ENCODE data around the gene LILRB1. TPM values are rescaled to one million over a fixed set of nuclear protein-coding genes. Genes with fewer than 3 reads are reported as not detected.
"Not testable (repeated sequence)": the region's sequence is repeated elsewhere in the genome, so short reads cannot be mapped to it uniquely, and the experiment has no call there.

The LILRB1 gene
- 10 to 100 TPM in 1 of 4 donors, 1 to 10 TPM in 2, under 1 TPM in 1; 0.59 to 15.3 (median 3.4) TPM for total RNA-seq

DNA sequence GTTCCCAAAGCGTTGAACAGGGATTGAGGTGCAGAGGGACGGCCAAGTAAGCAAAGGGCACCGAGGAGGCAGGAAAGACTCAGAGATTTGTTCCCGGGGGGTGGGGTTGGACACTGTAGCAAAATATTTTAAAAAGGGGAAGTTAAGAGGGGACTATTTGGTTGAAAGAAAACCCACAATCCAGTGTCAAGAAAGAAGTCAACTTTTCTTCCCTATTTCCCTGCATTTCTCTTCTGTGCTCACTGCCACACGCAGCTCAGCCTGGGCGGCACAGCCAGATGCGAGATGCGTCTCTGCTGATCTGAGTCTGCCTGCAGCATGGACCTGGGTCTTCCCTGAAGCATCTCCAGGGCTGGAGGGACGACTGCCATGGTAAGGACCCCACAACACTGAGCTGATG, at the start of gene LILRB1:
LILRB1 (plus strand) TSS at position 223 of the 400 bp plus-strand sequence. CDS start 590 bp downstream, outside the sequence.
- DNase-seq (ENCODE audit: low spot score in 2 of 2); H3K9me3 ChIP-seq; H3K4me1 ChIP-seq; H3K27ac ChIP-seq; H3K27me3 ChIP-seq; H3K36me3 ChIP-seq: not testable (repeated sequence)
- WGBS, 2 donors, result 66 to 71% methylated on average over 9 of the region's 9 CpGs
- peak within 1 kb of the TSS in 1 of 4 donors; percentile 29 for H3K4me3 ChIP-seq

DNA sequence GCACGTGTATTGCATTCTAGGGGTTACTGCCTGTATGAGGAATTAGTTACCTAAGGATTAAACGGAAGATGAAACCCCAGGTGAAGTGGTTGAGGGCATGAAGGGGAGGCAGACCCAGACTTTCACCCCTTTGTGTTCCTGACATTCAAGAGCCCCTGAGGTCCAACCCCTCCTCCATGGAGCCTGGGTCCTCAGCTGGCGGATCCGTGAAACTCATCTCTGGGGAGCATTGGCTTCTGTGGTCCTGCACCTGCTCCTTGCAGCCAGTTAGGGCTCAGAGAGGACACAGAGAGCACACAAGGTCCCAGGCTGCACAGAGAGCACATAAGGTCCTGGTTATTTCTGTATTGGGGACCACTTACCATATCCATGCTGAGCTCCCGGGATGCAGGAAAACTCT, 43.9 kb upstream of the LILRB1 start:
- Histone ChIP-seq H3K9me3 (peaks cover 0 to 47% (median 0%) of the 10 kb centered on the region in 4 donors), H3K27ac (no peak overlapping the region), H3K36me3 (no peaks in the 10 kb centered on the region), H3K4me1 (no peaks in the 10 kb centered on the region), H3K4me3 (no peak overlapping the region), H3K27me3 (no peaks in the 10 kb centered on the region)
- TF ChIP-seq, protein P1, sequence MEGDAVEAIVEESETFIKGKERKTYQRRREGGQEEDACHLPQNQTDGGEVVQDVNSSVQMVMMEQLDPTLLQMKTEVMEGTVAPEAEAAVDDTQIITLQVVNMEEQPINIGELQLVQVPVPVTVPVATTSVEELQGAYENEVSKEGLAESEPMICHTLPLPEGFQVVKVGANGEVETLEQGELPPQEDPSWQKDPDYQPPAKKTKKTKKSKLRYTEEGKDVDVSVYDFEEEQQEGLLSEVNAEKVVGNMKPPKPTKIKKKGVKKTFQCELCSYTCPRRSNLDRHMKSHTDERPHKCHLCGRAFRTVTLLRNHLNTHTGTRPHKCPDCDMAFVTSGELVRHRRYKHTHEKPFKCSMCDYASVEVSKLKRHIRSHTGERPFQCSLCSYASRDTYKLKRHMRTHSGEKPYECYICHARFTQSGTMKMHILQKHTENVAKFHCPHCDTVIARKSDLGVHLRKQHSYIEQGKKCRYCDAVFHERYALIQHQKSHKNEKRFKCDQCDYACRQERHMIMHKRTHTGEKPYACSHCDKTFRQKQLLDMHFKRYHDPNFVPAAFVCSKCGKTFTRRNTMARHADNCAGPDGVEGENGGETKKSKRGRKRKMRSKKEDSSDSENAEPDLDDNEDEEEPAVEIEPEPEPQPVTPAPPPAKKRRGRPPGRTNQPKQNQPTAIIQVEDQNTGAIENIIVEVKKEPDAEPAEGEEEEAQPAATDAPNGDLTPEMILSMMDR (IDR thresholded peaks at IDR 0.05), result no peak
- TF ChIP-seq POLR2A (IDR thresholded peaks at IDR 0.05) (no peak), EP300 (IDR thresholded peaks at IDR 0.05) (no peak)
- DNase-seq (ENCODE audit: low spot score in 2 of 2), result no peak
- WGBS, 2 donors, result 46 to 71% methylated on average over 5 of the region's 5 CpGs

GRCh38 chr19:54587026-54587425, 43.3 kb upstream of the LILRB1 start:
- no peak for TF ChIP-seq EP300 (IDR thresholded peaks at IDR 0.05)
- TF ChIP-seq, protein P1 (IDR thresholded peaks at IDR 0.05), result no peak
- Histone ChIP-seq H3K4me1 (no peaks in the 10 kb centered on the region), H3K27ac (no peak overlapping the region), H3K9me3 (peaks cover 0 to 49% (median 0%) of the 10 kb centered on the region in 4 donors), H3K36me3 (no peaks in the 10 kb centered on the region), H3K4me3 (no peak overlapping the region), H3K27me3 (no peaks in the 10 kb centered on the region)
- DNase-seq (ENCODE audit: low spot score in 2 of 2), result no peak
- 63 to 65% methylated on average over 5 to 7 of the region's 7 CpGs for WGBS, 2 donors

- H3K27me3 ChIP-seq; DNase-seq (ENCODE audit: low spot score in 2 of 2); H3K27ac ChIP-seq; H3K36me3 ChIP-seq; H3K4me1 ChIP-seq: not testable (repeated sequence)
- Histone ChIP-seq H3K9me3 (peaks cover 0 to 38% (median 0%) of the 10 kb centered on the region in 4 donors), H3K4me3 (peak within 1 kb of the TSS in 1 of 4 donors; percentile 11)
- 67 to 71% methylated on average over 6 of the region's 6 CpGs for WGBS, 2 donors
Observed at GRCh38 chr19:54593445-54593844, 36.8 kb upstream of the LILRB1 start, which contains the start of gene LILRA1. Gene LILRA1 (plus strand): TSS chr19:54593632. CDS start chr19:54594245, 613 bp downstream.

DNA sequence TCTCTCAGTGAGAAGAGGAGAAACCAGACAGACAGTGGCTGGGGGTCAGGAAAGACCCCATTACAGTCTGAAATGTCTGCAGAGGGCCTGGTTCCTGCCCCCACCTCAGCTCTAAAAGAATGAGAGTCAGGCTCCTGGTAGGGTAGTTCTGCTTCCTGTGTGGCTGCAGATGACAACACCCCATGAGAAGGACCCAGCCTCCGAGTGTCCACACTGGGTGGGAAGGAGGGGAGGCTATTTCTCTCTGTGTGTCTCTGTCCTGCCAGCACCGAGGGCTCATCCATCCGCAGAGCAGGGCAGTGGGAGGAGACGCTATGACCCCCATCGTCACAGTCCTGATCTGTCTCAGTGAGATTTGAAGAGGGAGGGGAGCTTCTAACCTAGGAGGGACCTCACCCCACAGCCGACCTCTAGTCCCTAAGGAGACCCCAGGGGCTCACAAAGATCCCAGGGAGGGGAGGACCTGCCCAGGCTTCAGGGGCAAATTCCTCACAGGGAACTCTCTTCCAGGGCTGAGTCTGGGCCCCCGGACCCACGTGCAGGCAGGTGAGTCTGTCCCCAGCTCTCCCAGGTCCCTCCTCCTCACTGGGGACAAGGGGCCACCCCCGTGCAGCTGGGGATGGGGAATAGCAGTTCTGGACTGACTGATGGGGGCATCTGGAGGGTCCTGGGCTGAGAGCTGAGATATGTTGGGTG, 36.2 kb upstream of the LILRB1 start:
- peaks cover 0 to 32% (median 0%) of the 10 kb centered on the region in 4 donors for H3K9me3 ChIP-seq
- WGBS, 2 donors, result 64 to 74% methylated on average over 7 to 8 of the region's 9 CpGs
- peak overlapping the region in 1 of 4 donors; percentile 11 for H3K4me3 ChIP-seq
- DNase-seq (ENCODE audit: low spot score in 2 of 2); H3K27ac ChIP-seq; H3K4me1 ChIP-seq; H3K36me3 ChIP-seq; H3K27me3 ChIP-seq: not testable (repeated sequence)

- Histone ChIP-seq H3K27me3 (no peaks in the 10 kb centered on the region), H3K4me1 (no peaks in the 10 kb centered on the region), H3K4me3 (no peak overlapping the region), H3K36me3 (no peaks in the 10 kb centered on the region), H3K9me3 (peaks cover 0 to 25% (median 0%) of the 10 kb centered on the region in 4 donors), H3K27ac (no peak overlapping the region)
- no peak for DNase-seq (ENCODE audit: low spot score in 2 of 2)
- WGBS, 2 donors, result 86 to 88% methylated on average over 4 to 5 of the region's 5 CpGs
- TF ChIP-seq, protein P1 (IDR thresholded peaks at IDR 0.05), result no peak
- TF ChIP-seq EP300 (IDR thresholded peaks at IDR 0.05), result no peak
- no peak for TF ChIP-seq POLR2A (IDR thresholded peaks at IDR 0.05)
Observed at GRCh38 chr19:54594737-54595136, 35.5 kb upstream of the LILRB1 start.

- not testable (repeated sequence) for H3K36me3 ChIP-seq; DNase-seq (ENCODE audit: low spot score in 2 of 2); H3K4me1 ChIP-seq; H3K27ac ChIP-seq; H3K4me3 ChIP-seq; H3K27me3 ChIP-seq
- H3K9me3 ChIP-seq, result peaks cover 0 to 14% (median 0%) of the 10 kb centered on the region in 4 donors
- WGBS, 2 donors, result 86 to 87% methylated on average over 22 to 23 of the region's 26 CpGs
Observed at GRCh38 chr19:54595680-54596436, 34.4 kb upstream of the LILRB1 start.
